ENCODE data around the gene CISH. TPM values are rescaled to one million over a fixed set of nuclear protein-coding genes. Genes with fewer than 3 reads are reported as not detected.

CISH gene
- total RNA-seq, 1 experiment from 2014 or later, result 0.57 TPM

DNA sequence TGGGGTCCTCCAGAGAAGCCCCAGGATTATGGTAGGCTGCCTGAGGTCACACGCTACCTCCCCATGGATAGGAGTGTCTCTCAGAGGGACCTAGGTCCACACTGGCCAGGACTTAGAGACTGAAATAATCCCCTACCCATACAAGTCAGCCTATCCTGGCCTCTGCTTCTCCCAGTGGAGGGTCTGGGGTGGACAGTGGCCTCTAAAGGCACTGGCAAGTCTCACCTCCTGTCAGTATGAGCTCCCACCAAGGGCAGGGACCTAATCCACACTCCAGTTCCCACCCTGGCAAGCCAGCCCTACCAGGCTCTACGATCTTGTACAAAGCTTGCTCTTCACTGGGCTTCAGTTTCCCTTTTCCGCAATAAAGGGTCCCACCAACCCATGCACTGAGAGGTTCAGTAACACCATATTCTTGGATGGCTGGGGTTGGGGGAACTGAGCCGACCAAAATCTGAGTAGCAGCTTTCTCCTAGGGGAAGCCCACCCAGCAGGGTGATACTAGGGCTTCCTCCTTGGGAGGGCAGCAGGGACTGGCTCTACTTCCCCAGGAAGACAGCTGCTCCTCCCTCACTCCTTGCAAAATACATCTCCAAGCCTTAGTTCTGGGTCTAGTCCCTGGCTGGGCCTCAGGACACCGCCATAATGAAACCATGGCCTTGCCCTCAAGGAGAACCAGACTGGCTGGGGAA, 2.4 kb downstream of the CISH start:
- Histone ChIP-seq H3K9me3 (ENCODE audit: control insufficient read depth, insufficient read depth, low read depth, low read length) (no peaks in the 10 kb centered on the region), H3K4me3 (ENCODE audit: low read depth in 2 of 2, low read length in 2 of 2) (no peak overlapping the region), H3K27me3 (ENCODE audit: control insufficient read depth, insufficient read depth, low read length) (no peaks in the 10 kb centered on the region), H3K36me3 (ENCODE audit: control insufficient read depth, insufficient read depth, low read length) (no peaks in the 10 kb centered on the region), H3K4me1 (ENCODE audit: control insufficient read depth, insufficient read depth, low read length) (no peaks in the 10 kb centered on the region), H3K27ac (ENCODE audit: low read length) (no peak overlapping the region)
- intact Hi-C loops (cut with micrococcal nuclease; ENCODE audit: unreplicated experiment), result no loop called here
- BruUV-seq (replicated peaks), result no TSS peak
- in situ Hi-C loops (cut with HindIII; ENCODE audit: low pct_unique_long_range_greater_than_20kb, low sequenced_read_pairs), result no loop called here
- CTCF ChIA-PET, result interaction anchor here (0.5 kb wide), 1 partner anchor 54 kb away, joined by 3 read pairs; no protein-coding TSS in a partner anchor
- POLR2A ChIA-PET, result no interaction called here
- no peak for DNase-seq (ENCODE audit: low read depth, low spot score)
- ATAC-seq, result no peak
- TF ChIP-seq SIN3A (IDR thresholded peaks at IDR 0.05; ENCODE audit: borderline replicate concordance, insufficient read depth, low read depth, low read length) (no peak), CTCF (IDR thresholded peaks at IDR 0.05) (no peak), REST (IDR thresholded peaks at IDR 0.05; ENCODE audit: insufficient read depth in 1 of 2, low read depth in 2 of 2, low read length in 1 of 2) (no peak), POLR2AphosphoS5 (IDR thresholded peaks at IDR 0.05; ENCODE audit: low read depth, low read length) (no peak), TCF7L2 (IDR thresholded peaks at IDR 0.05; ENCODE audit: low read depth, low read length) (no peak)

- BruUV-seq (replicated peaks), result no TSS peak
- DNase-seq (ENCODE audit: low read depth, low spot score) (no peak), ATAC-seq (no peak)
- POLR2A ChIA-PET, result no interaction called here
- TF ChIP-seq SIN3A (IDR thresholded peaks at IDR 0.05; ENCODE audit: borderline replicate concordance, insufficient read depth, low read depth, low read length), result no peak
- TF ChIP-seq TCF7L2 (IDR thresholded peaks at IDR 0.05; ENCODE audit: low read depth, low read length), result no peak
- no peak for TF ChIP-seq POLR2AphosphoS5 (IDR thresholded peaks at IDR 0.05; ENCODE audit: low read depth, low read length)
- no peak for TF ChIP-seq CTCF (IDR thresholded peaks at IDR 0.05)
- TF ChIP-seq REST (IDR thresholded peaks at IDR 0.05; ENCODE audit: insufficient read depth in 1 of 2, low read depth in 2 of 2, low read length in 1 of 2), result no peak
- Histone ChIP-seq H3K4me3 (ENCODE audit: low read depth in 2 of 2, low read length in 2 of 2) (no peak overlapping the region), H3K36me3 (ENCODE audit: control insufficient read depth, insufficient read depth, low read length) (no peaks in the 10 kb centered on the region), H3K27me3 (ENCODE audit: control insufficient read depth, insufficient read depth, low read length) (no peaks in the 10 kb centered on the region), H3K4me1 (ENCODE audit: control insufficient read depth, insufficient read depth, low read length) (no peaks in the 10 kb centered on the region), H3K27ac (ENCODE audit: low read length) (no peak overlapping the region), H3K9me3 (ENCODE audit: control insufficient read depth, insufficient read depth, low read depth, low read length) (no peaks in the 10 kb centered on the region)
- in situ Hi-C loops (cut with HindIII; ENCODE audit: low pct_unique_long_range_greater_than_20kb, low sequenced_read_pairs), result no loop called here
- intact Hi-C loops (cut with micrococcal nuclease; ENCODE audit: unreplicated experiment), result no loop called here
- CTCF ChIA-PET, result no interaction called here
These were observed 3.3 kb downstream of the CISH start for GRCh38 chr3:50608278-50608677.
